GM21381 (cell line): Measurements from ENCODE around the gene USPL1.
"Not testable (repeated sequence)": the region's sequence is repeated elsewhere in the genome, so short reads cannot be mapped to it uniquely, and the experiment has no call there.

Source experiments
- ATAC-seq: cut with Tn5 transposase; IDR thresholded peaks from one replicate; pipeline ENCODE4 v1.9.1; 2021; ENCODE audit warnings: mild to moderate bottlenecking, moderate library complexity; ENCODE audit not compliant: unreplicated experiment

Gene USPL1

GRCh38 chr13:30617315-30618185, at the start of gene USPL1:
USPL1 (plus strand) TSS chr13:30617920; CDS start chr13:30621141, 3,221 bp downstream.
- ATAC-seq: peak; percentile 85

GRCh38 chr13:30569901-30570576, 47.7 kb upstream of the USPL1 start:
- ATAC-seq: no peak

- ATAC-seq: no peak
Observed at GRCh38 chr13:30570691-30571090, 47.0 kb upstream of the USPL1 start.

GRCh38 chr13:30572859-30573275, 44.9 kb upstream of the USPL1 start:
- peak; percentile 64 for ATAC-seq

- ATAC-seq: no peak
Observed at GRCh38 chr13:30576528-30576927, 41.2 kb upstream of the USPL1 start.

GRCh38 chr13:30577401-30577852, 40.3 kb upstream of the USPL1 start:
- peak; percentile 79 for ATAC-seq

- no peak for ATAC-seq
Observed at GRCh38 chr13:30580852-30581502, 36.7 kb upstream of the USPL1 start.

- ATAC-seq: no peak
Observed at GRCh38 chr13:30581582-30581981, 36.1 kb upstream of the USPL1 start.

GRCh38 chr13:30584051-30584731, 33.5 kb upstream of the USPL1 start:
- no peak for ATAC-seq

- no peak for ATAC-seq
Observed at GRCh38 chr13:30585748-30586262, 31.9 kb upstream of the USPL1 start.

- no peak for ATAC-seq
Observed at GRCh38 chr13:30587231-30587630, 30.5 kb upstream of the USPL1 start.

GRCh38 chr13:30587739-30588138, 30.0 kb upstream of the USPL1 start:
- ATAC-seq: no peak

GRCh38 chr13:30593001-30593400, 24.7 kb upstream of the USPL1 start:
- no peak for ATAC-seq

- ATAC-seq: no peak
Observed at GRCh38 chr13:30600496-30600895, 17.2 kb upstream of the USPL1 start.

- ATAC-seq: no peak
Observed at GRCh38 chr13:30601836-30602235, 15.9 kb upstream of the USPL1 start.

- no peak for ATAC-seq
Observed at GRCh38 chr13:30605052-30605451, 12.7 kb upstream of the USPL1 start.

- ATAC-seq: not testable (repeated sequence)
Observed at GRCh38 chr13:30607186-30607585, 10.5 kb upstream of the USPL1 start.

- ATAC-seq: peak; percentile 97
Observed at GRCh38 chr13:30607908-30608307, 9.8 kb upstream of the USPL1 start.

- ATAC-seq: no peak
Observed at GRCh38 chr13:30608364-30608763, 9.4 kb upstream of the USPL1 start.

GRCh38 chr13:30610311-30610710, 7.4 kb upstream of the USPL1 start:
- no peak for ATAC-seq

- ATAC-seq: no peak
Observed at GRCh38 chr13:30615481-30615865, 2.2 kb upstream of the USPL1 start.
